WERI-Rb-1 (cell line): ENCODE data around the gene PAF1.

Experiments used
- DNase-seq: peaks from one replicate; pipeline ENCODE4 v3.0.0-alpha.2; 2020
- H3K27ac ChIP-seq: fragments of 250-450 bp; sonication (Bioruptor Pico); 2 replicates; pipeline ENCODE4 v1.5.1; 2020; ENCODE audit warnings: mild to moderate bottlenecking, moderate library complexity
- H3K27me3 ChIP-seq: fragments of 250-450 bp; sonication (Bioruptor Pico); 2 replicates; pipeline ENCODE4 v1.5.1; 2021; ENCODE audit warnings: mild to moderate bottlenecking, low read depth, moderate library complexity; ENCODE audit not compliant: insufficient read depth, severe bottlenecking
- H3K36me3 ChIP-seq: fragments of 250-450 bp; sonication (Bioruptor Pico); 2 replicates; pipeline ENCODE4 v1.5.1; 2020; ENCODE audit warnings: mild to moderate bottlenecking, moderate library complexity
- H3K4me3 ChIP-seq: 2 replicates; pipeline ENCODE4 v1.5.1; 2011; ENCODE audit warnings: low read depth, mild to moderate bottlenecking, control low read depth, low read length
- H3K9me3 ChIP-seq: fragments of 250-450 bp; sonication (Bioruptor Pico); 2 replicates; pipeline ENCODE4 v1.5.1; 2021; ENCODE audit warnings: mild to moderate bottlenecking, moderate library complexity; ENCODE audit not compliant: severe bottlenecking
- CTCF ChIP-seq: IDR thresholded peaks from 2 replicates; pipeline ENCODE4 v1.5.1; 2011; ENCODE audit warnings: low read depth, mild to moderate bottlenecking, control low read depth, inconsistent platforms, low read length

PAF1 gene

GRCh38 chr19:39420769-39421168, 29.9 kb upstream of the PAF1 start:
- TF ChIP-seq CTCF, result no peak
- H3K9me3 ChIP-seq, result no peaks in the 10 kb centered on the region
- H3K4me3 ChIP-seq, result no peak overlapping the region
- DNase-seq, result no peak
- no peak overlapping the region for H3K27ac ChIP-seq
- no peaks in the 10 kb centered on the region for H3K27me3 ChIP-seq
- H3K36me3 ChIP-seq, result peaks cover 80% of the 10 kb centered on the region

- no peaks in the 10 kb centered on the region for H3K27me3 ChIP-seq
- no peaks in the 10 kb centered on the region for H3K9me3 ChIP-seq
- H3K36me3 ChIP-seq, result peaks cover 80% of the 10 kb centered on the region
- no peak for DNase-seq
- no peak overlapping the region for H3K27ac ChIP-seq
- TF ChIP-seq CTCF, result no peak
- H3K4me3 ChIP-seq, result no peak overlapping the region
Measured at GRCh38 chr19:39419003-39419402, 28.1 kb upstream of the PAF1 start.

GRCh38 chr19:39417463-39418181, 26.7 kb upstream of the PAF1 start:
- no peak for TF ChIP-seq CTCF
- Histone ChIP-seq H3K9me3 (no peaks in the 10 kb centered on the region), H3K4me3 (no peak overlapping the region), H3K27ac (no peak overlapping the region), H3K27me3 (no peaks in the 10 kb centered on the region), H3K36me3 (peaks cover 69% of the 10 kb centered on the region)
- DNase-seq, result no peak

- peaks cover 59% of the 10 kb centered on the region for H3K36me3 ChIP-seq
- H3K27me3 ChIP-seq, result no peaks in the 10 kb centered on the region
- DNase-seq, result peak; percentile 77
- H3K4me3 ChIP-seq, result no peak overlapping the region
- peak overlapping the region; percentile 41 for H3K27ac ChIP-seq
- H3K9me3 ChIP-seq, result no peaks in the 10 kb centered on the region
- TF ChIP-seq CTCF, result no peak
Measured at GRCh38 chr19:39416152-39417120, 25.5 kb upstream of the PAF1 start.

- TF ChIP-seq CTCF, result no peak
- H3K36me3 ChIP-seq, result peaks cover 48% of the 10 kb centered on the region
Measured at GRCh38 chr19:39415111-39416046, 24.5 kb upstream of the PAF1 start.

More at GRCh38 chr19:39415111-39416046, 24.5 kb upstream of the PAF1 start:
- no peak overlapping the region for H3K27ac ChIP-seq
- no peaks in the 10 kb centered on the region for H3K27me3 ChIP-seq
- no peak for DNase-seq
- no peaks in the 10 kb centered on the region for H3K9me3 ChIP-seq
- H3K4me3 ChIP-seq, result no peak overlapping the region
